GM18502 (cell line): ENCODE results near the gene LRRC9.
"Not testable (repeated sequence)": the region's sequence is repeated elsewhere in the genome, so short reads cannot be mapped to it uniquely, and the experiment has no call there.

Experiments used
- ATAC-seq: cut with Tn5 transposase; IDR thresholded peaks from one replicate; pipeline ENCODE4 v1.9.1; 2021; ENCODE audit warnings: mild to moderate bottlenecking; ENCODE audit not compliant: unreplicated experiment, poor library complexity

LRRC9 gene

GRCh38 chr14:60047976-60048375, 128.0 kb downstream of the LRRC9 start:
- ATAC-seq, result not testable (repeated sequence)

- ATAC-seq, result peak; percentile 75
These were observed 131.8 kb downstream of the LRRC9 start for GRCh38 chr14:60051721-60052221.

GRCh38 chr14:60058087-60058486, 138.1 kb downstream of the LRRC9 start:
- ATAC-seq, result no peak

- no peak for ATAC-seq
These were observed 141.4 kb downstream of the LRRC9 start for GRCh38 chr14:60061371-60061770.

DNA sequence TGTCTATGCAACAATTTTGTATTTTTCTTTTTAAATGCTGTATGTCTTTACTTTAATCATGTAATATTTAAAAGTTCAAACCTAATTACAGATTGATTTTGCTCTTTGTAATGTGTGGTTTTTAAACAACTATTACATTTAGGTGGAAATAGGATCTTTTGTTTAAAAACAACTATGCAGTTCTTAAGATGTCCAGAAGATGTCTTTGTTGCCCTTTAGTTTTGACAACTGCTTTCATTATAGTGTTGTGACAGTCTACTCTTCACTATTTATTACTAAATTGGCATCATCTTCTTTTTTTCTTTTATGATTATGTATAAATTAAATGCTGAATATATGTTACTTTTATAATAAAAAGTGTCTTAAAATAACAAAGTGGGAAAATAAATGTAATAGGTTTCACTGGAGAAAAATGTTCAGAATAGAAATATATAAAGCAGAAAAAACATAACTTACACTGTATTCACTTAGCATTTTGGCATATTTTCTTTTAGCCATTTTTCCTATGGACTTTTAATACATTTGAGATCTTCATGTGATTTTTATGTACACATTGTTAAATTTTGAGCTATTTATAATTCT, 144.6 kb downstream of the LRRC9 start:
- ATAC-seq, result peak; percentile 56

- ATAC-seq, result no peak
These were observed 147.9 kb downstream of the LRRC9 start for GRCh38 chr14:60067882-60068281.

GRCh38 chr14:60079723-60080122, 159.8 kb downstream of the LRRC9 start:
- ATAC-seq, result no peak

GRCh38 chr14:60085085-60085484, 165.1 kb downstream of the LRRC9 start:
- ATAC-seq, result no peak

GRCh38 chr14:60085693-60086092, 165.7 kb downstream of the LRRC9 start:
- no peak for ATAC-seq

DNA sequence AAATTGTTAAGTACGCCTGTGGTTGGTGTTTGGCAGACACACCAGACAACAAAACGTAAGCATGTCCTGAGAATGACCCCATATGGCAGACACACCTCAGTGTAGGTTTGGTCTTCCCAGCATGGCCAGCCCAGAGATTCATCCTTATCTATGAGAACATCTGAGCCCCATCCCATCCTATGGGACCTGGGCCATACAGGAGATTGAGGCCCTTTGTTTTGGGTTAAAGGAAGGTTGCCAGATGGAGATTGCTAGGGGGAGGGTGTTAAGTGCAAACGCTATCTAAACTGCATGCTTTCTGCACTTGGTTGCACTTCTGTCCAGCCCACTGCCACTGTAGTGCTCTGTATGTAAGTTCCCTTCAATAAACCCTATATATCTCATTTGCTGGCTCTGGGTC, 167.7 kb downstream of the LRRC9 start:
- no peak for ATAC-seq

- ATAC-seq, result no peak
These were observed 169.3 kb downstream of the LRRC9 start for GRCh38 chr14:60089221-60089620.

DNA sequence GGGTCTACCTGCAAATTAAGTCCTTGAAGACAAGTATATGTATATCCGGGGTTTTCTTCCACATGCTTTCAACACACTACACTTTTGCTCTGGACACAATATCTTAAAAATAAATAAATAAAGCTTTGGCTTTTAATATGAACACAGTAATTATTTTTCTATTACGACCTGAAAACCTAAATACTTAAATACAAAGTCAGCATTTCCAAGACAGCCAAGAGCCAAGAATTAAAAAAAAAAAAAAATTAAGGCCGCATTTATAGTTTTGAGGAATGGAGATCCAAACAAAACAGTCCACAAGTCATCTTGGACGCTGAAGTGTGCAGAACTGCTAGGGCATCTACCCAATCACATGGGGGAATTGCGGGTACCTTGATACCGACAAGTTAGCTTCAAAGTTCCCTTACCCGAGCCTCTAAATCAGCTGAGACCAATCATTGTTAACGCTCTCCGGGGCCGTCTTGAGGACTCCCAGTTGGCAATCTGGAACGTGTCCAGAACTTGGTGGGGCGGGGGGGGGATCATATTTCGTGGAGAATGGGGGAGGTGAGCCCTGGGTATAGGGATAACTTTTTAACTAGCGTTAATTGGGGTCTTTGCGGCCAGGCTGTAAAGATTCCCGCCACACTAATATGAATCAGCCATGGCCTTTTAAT, 171.0 kb downstream of the LRRC9 start:
- ATAC-seq, result no peak

- ATAC-seq, result peak; percentile 97
These were observed 171.9 kb downstream of the LRRC9 start, which contains the start of gene PCNX4 for GRCh38 chr14:60091550-60092525. Gene PCNX4, plus strand, starts transcription at chr14:60091923. Its CDS starts 15,716 bp downstream, at chr14:60107639.

DNA sequence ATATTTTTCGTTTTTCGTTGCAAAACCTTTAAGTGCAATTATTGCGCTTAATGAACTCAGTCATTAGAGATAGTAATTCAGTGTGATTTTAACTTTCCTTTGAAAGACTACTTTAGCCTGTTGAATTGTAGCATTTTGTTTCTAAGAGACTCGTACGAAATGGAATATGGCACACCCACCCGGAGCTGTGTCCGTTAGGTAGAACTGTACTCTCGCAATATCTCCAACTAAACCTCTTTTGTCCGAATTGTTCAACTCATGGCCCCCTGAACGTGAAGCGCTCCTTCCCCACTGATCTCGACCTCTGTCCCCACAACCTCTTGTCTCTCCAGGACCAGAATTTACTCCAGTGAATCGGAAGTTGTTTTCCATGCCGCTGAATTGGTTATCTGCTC, 172.6 kb downstream of the LRRC9 start:
- ATAC-seq, result no peak

DNA sequence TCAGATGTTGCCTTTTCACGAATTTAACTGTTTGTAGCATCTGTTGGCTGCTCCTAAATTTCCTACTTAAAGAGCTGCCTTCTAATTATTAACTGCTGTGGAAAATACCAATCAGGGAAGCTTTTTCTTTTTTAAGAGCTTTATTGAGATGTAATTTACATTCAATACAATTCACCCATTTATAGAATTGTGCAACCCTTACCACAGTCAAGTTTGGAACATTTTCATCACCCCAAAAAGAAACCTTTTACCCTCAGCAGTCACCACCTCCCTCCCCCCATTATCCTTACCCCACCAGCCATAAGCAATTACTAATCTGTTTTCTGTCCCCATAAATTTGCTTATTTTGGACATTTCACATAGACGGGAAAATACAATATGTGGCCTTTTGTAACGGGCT, 173.1 kb downstream of the LRRC9 start:
- ATAC-seq, result no peak

DNA sequence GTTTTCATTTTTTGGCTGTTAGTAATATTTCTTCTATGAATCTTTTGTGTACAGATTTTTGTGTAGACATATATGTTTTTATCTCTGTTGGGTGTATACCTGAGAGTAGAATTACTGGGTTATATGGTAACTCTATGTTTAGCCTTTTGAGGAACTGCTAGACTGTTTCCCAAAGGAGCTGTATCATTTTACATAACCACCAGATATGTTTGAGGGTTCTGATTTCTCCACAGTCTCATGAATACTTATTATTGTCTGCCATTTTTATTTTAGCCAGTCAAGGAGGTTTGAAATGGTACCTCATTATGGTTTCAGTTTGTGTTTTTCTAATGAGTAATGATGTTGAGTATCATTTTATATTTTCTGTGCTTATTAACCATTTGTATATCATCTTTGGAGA, 173.7 kb downstream of the LRRC9 start:
- ATAC-seq, result no peak

DNA sequence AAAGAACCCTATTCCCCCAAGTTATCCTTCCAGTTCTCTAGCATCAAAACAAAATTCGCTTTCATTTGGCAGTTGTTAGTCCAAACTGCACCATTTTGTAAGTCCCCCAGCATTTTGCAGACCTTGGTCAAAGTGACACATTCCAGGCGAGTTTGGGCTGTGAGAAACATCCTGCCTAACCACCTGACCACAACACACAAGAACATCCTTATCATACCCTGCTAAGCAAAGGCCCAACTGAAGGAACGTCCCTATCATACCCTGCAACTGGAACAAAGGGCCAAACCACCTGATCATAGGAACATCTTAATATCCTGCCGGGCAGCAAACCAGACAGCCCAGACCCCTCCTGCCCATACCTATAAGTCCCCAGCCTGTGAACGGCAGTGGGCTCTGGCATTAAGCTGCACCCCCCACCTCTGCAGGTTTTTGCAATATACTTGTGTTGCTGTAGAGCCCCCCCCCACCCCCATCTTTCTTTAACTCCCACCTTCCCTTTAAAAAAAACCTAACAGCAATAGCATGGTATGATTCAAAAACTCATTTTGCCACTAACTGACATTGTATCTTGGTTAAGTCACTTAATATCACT, 174.5 kb downstream of the LRRC9 start:
- ATAC-seq, result no peak

GRCh38 chr14:60095231-60095630, 175.3 kb downstream of the LRRC9 start:
- ATAC-seq, result no peak

GRCh38 chr14:60095781-60096450, 176.0 kb downstream of the LRRC9 start:
- ATAC-seq, result no peak

GRCh38 chr14:60097974-60098373, 178.0 kb downstream of the LRRC9 start:
- no peak for ATAC-seq
